HL-60/S4 treated with phorbol 12-myristate 13-acetate at 8.2 ng/mL for 4 days and 3 days (cell line): Measurements from ENCODE around the gene RB1.

Experiments
- in situ Hi-C: fragments of 300-500 bp; cut with MboI; formaldehyde crosslinking; loops from 2 replicates; pipeline ENCODE4 v1.15.0; 2022; ENCODE audit warnings: low sequenced_read_pairs

Gene RB1

DNA sequence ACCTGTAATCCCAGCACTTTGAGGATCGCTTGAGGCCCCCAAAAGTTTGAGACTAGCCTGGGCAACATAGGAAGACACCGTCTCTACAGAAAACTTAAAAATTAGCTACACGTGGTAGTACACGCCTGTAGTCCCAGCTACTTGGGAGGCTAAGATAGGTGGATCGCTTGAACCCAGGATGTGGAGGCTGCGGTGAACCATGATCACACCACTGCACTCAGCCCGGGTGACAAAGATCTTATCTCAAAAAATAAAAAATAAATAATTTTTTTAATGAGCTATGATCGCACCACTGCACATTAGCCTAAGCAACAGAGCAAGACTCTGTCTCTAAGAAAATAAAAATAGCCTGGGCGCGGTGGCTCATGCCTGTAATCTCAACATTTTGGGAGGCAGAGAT, 222.7 kb downstream of the RB1 start:
- in situ Hi-C loops: no loop called here

DNA sequence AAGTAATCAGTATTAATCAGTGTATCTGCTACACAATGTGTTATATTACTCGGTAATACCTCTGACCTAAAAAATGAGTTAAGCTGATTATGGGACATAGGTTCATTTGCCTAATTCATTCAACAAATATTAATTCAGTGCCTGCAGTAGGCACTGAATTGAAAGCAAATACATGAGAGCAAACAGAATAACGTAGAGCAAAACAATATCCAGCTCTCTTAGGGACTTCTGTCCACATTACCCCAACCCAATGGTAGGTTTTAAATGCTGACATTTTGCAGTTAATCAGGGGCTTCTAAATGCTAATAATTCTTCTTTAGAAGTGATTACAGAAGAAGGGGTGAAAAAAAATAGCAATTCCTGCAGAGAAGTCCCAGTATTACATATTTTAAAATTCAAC, 224.4 kb downstream of the RB1 start:
- in situ Hi-C loops: no loop called here

DNA sequence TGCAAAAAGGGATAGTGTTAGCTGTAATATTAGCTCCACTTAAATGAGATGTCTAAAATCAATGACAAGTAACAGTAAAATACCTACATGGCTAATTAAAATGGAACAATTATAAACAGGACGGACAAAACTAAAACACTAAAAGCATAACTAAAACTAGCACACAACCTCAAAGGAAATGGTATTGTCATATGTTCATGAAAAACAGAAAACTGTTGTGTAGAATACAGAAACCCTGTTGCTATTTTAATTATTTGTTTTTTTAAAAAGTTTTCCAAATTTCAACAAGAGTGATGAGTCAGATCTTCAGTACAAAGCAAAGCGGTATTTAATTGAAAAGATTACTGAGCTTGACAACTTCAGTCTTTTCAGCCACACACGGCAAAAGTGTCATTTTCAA, 225.2 kb downstream of the RB1 start:
- in situ Hi-C loops: no loop called here

DNA sequence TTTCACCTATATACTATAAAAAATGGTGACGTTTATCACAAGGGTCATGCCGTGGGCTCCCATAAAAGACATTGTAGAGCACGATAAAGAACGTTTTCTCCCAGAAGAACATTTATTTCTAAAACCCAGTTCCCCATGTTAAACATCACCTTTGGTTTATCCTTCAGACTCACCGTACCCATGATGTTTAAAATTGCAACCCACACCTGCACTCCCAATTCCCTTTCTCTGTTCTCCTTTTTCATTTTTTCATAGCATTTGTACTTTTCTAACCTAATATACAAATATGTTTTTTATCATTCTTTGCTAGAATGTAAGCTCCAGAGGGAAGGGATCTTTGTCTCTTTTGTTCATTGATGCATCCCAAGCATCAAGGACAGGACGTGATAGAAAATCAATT, 227.3 kb downstream of the RB1 start:
- in situ Hi-C loops: no loop called here
